GM19455 (cell line): ENCODE data around the gene ZNF383.
"Not testable (repeated sequence)": the region's sequence is repeated elsewhere in the genome, so short reads cannot be mapped to it uniquely, and the experiment has no call there.

Source experiments
- ATAC-seq: cut with Tn5 transposase; IDR thresholded peaks from one replicate; pipeline ENCODE4 v1.9.1; 2021; ENCODE audit not compliant: unreplicated experiment

The ZNF383 gene

GRCh38 chr19:37292998-37293939 is 75.3 kb downstream of the ZNF383 start:
- ATAC-seq = not testable (repeated sequence)

GRCh38 chr19:37294246-37294645 is 76.2 kb downstream of the ZNF383 start:
- not testable (repeated sequence) for ATAC-seq
